A673 (cell line): Measurements from ENCODE around the gene ZC3H12A. TPM values are rescaled to one million over a fixed set of nuclear protein-coding genes. Genes with fewer than 3 reads are reported as not detected.

Experiments
- BruUV-seq: library from RNA; stranded (reverse); fragments of 400-500 nt; replicated peaks from 2 replicates; lab custom pipeline; 2021; lab: Mats Ljungman, UMichigan
- CTCF ChIA-PET: fragments of 300-600 bp; sonication (Branson Sonifier 250); formaldehyde crosslinking; loops from one replicate; lab custom pipeline; 2022; ENCODE audit warnings: antibody characterized with exemption; lab: Charles Lee
- POLR2A ChIA-PET: fragments of 300-600 bp; sonication (Branson Sonifier 250); formaldehyde crosslinking; loops from one replicate; lab custom pipeline; 2022; ENCODE audit warnings: antibody characterized with exemption; ENCODE audit not compliant: low non-redundant PET; lab: Charles Lee
- DNase-seq: peaks from one replicate; pipeline ENCODE4 v3.0.0-alpha.2; 2015; ENCODE audit warnings: low spot score
- H3K27ac ChIP-seq: fragments of 200-600 bp; sonication (generic); 2 replicates; pipeline ENCODE4 v1.5.1; 2016; ENCODE audit warnings: mixed run types, low read depth, mild to moderate bottlenecking, mixed read lengths, antibody characterized with exemption, low read length; ENCODE audit not compliant: poor library complexity, severe bottlenecking
- H3K27me3 ChIP-seq: fragments of 200-600 bp; sonication (generic); replicated peaks from 2 replicates; pipeline ENCODE4 v1.6.1; 2017; ENCODE audit warnings: mixed run types, low read depth, mild to moderate bottlenecking, mixed read lengths, antibody characterized with exemption, low read length; ENCODE audit not compliant: insufficient read depth, poor library complexity
- H3K36me3 ChIP-seq: fragments of 200-600 bp; sonication (generic); 2 replicates; pipeline ENCODE4 v1.6.1; 2016; ENCODE audit warnings: mixed run types, mild to moderate bottlenecking, mixed read lengths, antibody characterized with exemption, low read length; ENCODE audit not compliant: insufficient read depth, poor library complexity, severe bottlenecking
- H3K4me1 ChIP-seq: fragments of 200-600 bp; sonication (generic); 2 replicates; pipeline ENCODE4 v1.6.1; 2017; ENCODE audit warnings: mixed run types, mild to moderate bottlenecking, mixed read lengths, antibody characterized with exemption, low read length; ENCODE audit not compliant: insufficient read depth, poor library complexity, severe bottlenecking
- H3K4me3 ChIP-seq: fragments of 200-600 bp; sonication (generic); 2 replicates; pipeline ENCODE4 v1.5.1; 2016; ENCODE audit warnings: low read depth, mixed run types, mild to moderate bottlenecking, mixed read lengths, low read length; ENCODE audit not compliant: poor library complexity, severe bottlenecking
- H3K9me3 ChIP-seq: fragments of 200-600 bp; sonication (generic); 2 replicates; pipeline ENCODE4 v1.6.1; 2016; ENCODE audit warnings: mixed run types, low read depth, mild to moderate bottlenecking, mixed read lengths, antibody characterized with exemption, low read length; ENCODE audit not compliant: poor library complexity, severe bottlenecking
- EZH2 ChIP-seq: fragments of 200-600 bp; sonication (generic); IDR thresholded peaks from 2 replicates; pipeline ENCODE4 v1.6.1; 2017; ENCODE audit warnings: borderline replicate concordance, low read depth, mild to moderate bottlenecking, mixed read lengths, antibody characterized with exemption, low read length; ENCODE audit not compliant: poor library complexity, severe bottlenecking
- intact Hi-C: fragments of 100-400 bp; cut with micrococcal nuclease; formaldehyde crosslinking; loops from one replicate; pipeline ENCODE4 v1.10.0; 2022; ENCODE audit not compliant: unreplicated experiment
- total RNA-seq: library from RNA; stranded (reverse); gene quantifications from 2 replicates; pipeline ENCODE4 v1.2.3, GENCODE V29; 2021
- TF ChIP-seq, protein P1 (sequence below): fragments of 300-800, 200-600 bp; sonication (generic); conservative IDR thresholded peaks from 2 replicates; pipeline ENCODE4 v1.5.1; 2017; ENCODE audit warnings: low read depth, mild to moderate bottlenecking, antibody characterized with exemption, low read length, moderate library complexity, mixed read lengths

The ZC3H12A gene
- total RNA-seq, 1 experiment from 2014 or later, result 5.4 TPM

DNA sequence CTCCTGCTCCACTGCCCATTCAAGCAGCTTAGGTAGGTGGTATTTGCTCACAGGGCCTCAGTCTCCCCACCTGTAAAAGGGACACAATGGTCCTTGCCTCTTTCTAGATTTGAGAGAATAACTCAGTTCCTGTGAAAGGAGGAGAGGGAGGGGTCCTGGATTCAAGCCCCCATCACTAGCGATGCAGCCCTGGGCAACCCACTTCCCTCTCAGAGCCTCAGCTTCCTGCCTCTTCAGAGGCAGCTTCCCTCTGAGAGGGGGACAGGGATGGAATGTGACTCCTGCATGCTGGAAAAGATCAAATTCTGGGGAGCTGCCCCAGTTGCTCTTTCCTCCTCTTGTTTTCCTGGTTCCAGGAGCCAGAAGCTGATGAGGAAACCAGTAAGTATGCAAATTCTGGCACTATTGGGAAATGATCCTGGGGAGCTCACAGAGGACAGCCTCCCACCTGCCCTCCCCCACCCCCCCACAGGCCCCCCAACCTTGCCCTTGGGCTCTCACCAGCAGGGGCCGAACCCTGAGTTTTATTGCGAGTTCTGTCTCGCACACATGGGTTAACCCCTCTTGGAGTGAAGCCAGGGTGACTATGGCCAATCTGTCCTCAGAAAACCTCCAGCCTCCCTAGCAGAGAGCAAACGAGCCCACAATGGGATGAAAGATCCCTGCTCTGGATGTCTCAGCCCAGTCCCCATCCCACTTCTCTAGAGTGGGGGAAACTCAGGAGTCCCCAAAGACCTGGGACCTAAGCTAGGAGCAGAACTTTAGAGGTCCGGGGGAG is 11.7 kb downstream of the ZC3H12A start:
- BruUV-seq, result no TSS peak
- ChIA-PET POLR2A (interaction anchor here (0.5 kb wide), 1 partner anchor 1022 kb away, joined by 4 read pairs; the partner anchor contains the start of gene MRPS15), CTCF (interaction anchor here (1.6 kb wide), 1 partner anchor 36 kb away, joined by 4 read pairs; no protein-coding TSS in a partner anchor)
- H3K36me3 ChIP-seq, result peaks cover 18% of the 10 kb centered on the region
- H3K4me3 ChIP-seq, result no peak overlapping the region
- H3K4me1 ChIP-seq, result no peaks in the 10 kb centered on the region
- no peak overlapping the region for H3K27ac ChIP-seq
- H3K27me3 ChIP-seq, result no peaks in the 10 kb centered on the region
- no peak for DNase-seq
- no peaks in the 10 kb centered on the region for H3K9me3 ChIP-seq
- intact Hi-C loops, result no loop called here
- no peak for TF ChIP-seq EZH2
- TF ChIP-seq, protein P1, sequence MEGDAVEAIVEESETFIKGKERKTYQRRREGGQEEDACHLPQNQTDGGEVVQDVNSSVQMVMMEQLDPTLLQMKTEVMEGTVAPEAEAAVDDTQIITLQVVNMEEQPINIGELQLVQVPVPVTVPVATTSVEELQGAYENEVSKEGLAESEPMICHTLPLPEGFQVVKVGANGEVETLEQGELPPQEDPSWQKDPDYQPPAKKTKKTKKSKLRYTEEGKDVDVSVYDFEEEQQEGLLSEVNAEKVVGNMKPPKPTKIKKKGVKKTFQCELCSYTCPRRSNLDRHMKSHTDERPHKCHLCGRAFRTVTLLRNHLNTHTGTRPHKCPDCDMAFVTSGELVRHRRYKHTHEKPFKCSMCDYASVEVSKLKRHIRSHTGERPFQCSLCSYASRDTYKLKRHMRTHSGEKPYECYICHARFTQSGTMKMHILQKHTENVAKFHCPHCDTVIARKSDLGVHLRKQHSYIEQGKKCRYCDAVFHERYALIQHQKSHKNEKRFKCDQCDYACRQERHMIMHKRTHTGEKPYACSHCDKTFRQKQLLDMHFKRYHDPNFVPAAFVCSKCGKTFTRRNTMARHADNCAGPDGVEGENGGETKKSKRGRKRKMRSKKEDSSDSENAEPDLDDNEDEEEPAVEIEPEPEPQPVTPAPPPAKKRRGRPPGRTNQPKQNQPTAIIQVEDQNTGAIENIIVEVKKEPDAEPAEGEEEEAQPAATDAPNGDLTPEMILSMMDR, result no peak

DNA sequence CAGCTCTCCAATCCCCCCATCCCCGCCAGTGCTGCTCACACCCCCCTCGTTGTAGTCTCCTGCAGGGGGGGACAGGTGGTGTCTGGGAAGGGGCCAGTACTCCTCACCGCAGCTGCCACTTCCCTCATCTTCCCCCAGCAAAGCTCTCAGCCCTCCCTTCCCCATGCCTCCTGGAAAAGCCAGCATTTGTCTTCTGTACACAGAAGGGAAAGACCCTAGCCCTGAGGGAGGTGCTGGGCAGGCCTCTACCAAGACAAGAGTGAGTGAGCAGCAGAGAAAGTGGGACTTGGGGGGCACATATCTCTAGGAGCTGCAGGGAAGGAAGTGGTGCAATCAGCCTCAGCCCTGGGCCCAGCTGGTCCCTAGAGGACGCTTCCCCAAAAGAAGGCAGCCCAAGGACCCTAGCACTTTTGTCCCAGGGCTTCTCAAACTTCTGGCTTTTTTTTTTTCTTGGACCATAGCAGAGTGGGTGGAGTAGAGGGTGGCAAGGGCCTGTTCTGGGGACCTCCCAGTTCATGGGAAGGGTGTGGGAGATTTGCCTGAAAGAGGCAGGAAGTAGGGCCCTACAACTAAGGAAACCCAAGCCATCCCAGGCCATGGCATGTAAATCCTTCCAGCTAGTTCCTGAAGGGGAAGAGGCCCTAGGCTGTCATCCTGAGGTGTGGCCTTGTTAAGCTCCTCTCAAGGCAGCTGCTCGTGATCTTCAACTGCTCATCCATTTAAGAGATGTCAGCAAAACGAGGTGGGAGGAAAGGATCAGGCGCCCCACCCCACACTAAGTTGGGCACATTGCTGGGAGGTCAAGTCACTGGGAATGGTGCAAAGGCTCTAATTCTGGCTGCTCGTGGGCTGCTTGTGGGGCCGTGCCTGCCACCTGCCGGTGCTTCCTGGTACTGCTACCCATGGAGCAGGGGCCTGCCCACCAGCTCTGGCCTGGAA is 12.6 kb downstream of the ZC3H12A start:
- POLR2A ChIA-PET, result no interaction called here
- H3K4me3 ChIP-seq, result no peak overlapping the region
- peak; percentile 76 for DNase-seq
- TF ChIP-seq, protein P1, result peak; percentile 96
- TF ChIP-seq EZH2, result no peak
- CTCF ChIA-PET, result interaction anchor here (0.7 to 1.9 kb wide), 10 partner anchors 8 to 971 kb away, joined by 3 to 7 read pairs (median 4); partner anchors contain the start of gene ZC3H12A
- BruUV-seq, result no TSS peak
- no peaks in the 10 kb centered on the region for H3K27me3 ChIP-seq
- H3K9me3 ChIP-seq, result no peaks in the 10 kb centered on the region
- intact Hi-C loops, result loop anchor here (1.0 kb wide), 1 partner anchor 32 kb away; no protein-coding TSS in a partner anchor
- H3K27ac ChIP-seq, result peak overlapping the region; percentile 42
- no peaks in the 10 kb centered on the region for H3K4me1 ChIP-seq
- peaks cover 9% of the 10 kb centered on the region for H3K36me3 ChIP-seq

DNA sequence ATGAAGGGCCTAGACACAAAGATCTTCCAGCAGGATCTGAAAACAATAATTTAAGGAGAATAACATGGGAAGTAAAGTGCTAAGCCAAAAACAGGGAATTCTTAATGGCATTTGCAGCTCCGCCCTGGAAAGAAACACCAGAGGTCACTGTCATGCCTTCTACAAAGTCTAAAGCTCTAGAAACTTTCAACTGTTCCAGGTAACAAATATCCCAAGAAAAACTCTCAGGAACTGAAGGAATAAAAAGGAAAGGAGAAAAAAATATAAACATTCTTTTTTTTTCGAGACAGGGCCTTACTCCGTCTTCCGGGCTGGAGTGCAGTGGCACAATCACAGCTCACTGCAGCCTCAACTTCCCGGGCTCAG is 13.2 kb downstream of the ZC3H12A start:
- Histone ChIP-seq H3K9me3 (no peaks in the 10 kb centered on the region), H3K27ac (no peak overlapping the region), H3K27me3 (no peaks in the 10 kb centered on the region), H3K36me3 (peaks cover 8% of the 10 kb centered on the region), H3K4me1 (no peaks in the 10 kb centered on the region), H3K4me3 (no peak overlapping the region)
- no TSS peak for BruUV-seq
- intact Hi-C loops, result loop anchor here (1.0 kb wide), 1 partner anchor 32 kb away; no protein-coding TSS in a partner anchor
- ChIA-PET POLR2A (no interaction called here), CTCF (interaction anchor here (0.6 to 1.9 kb wide), 10 partner anchors 9 to 1006 kb away, joined by 3 to 7 read pairs (median 4); partner anchors contain the start of gene ZC3H12A)
- TF ChIP-seq, protein P1, result no peak; the same call in 1 of the 2 replicates
- no peak for TF ChIP-seq EZH2
- no peak for DNase-seq
